IMR-90 (cell line): Measurements from ENCODE around the gene ASB17. TPM values are rescaled to one million over a fixed set of nuclear protein-coding genes. Genes with fewer than 3 reads are reported as not detected.

ENCODE experiments used
- ATAC-seq: fragments of 200-7000 bp; cut with Tn5 transposase; 2 replicates; pipeline ENCODE4 v1.9.1; 2020; ENCODE audit warnings: low read depth, mild to moderate bottlenecking, moderate library complexity
- BruUV-seq: library from RNA; stranded (reverse); fragments of 400-500 nt; replicated peaks from 2 replicates; lab custom pipeline; 2021; lab: Mats Ljungman, UMichigan
- CTCF ChIA-PET: fragments of 300-600 bp; formaldehyde crosslinking; extraction: SDS; loops from one replicate; lab custom pipeline; 2021; ENCODE audit warnings: antibody characterized with exemption; lab: Yijun Ruan, JAX
- POLR2A ChIA-PET: fragments of 300-600 bp; sonication (Branson Sonifier 250); formaldehyde crosslinking; loops from one replicate; lab custom pipeline; 2022; ENCODE audit warnings: antibody characterized with exemption; ENCODE audit not compliant: unreplicated experiment; lab: Charles Lee
- DNase-seq: peaks from one replicate; pipeline ENCODE4 v3.0.0; 2013
- H2AFZ ChIP-seq: replicated peaks from 2 replicates; pipeline ENCODE3; 2013; ENCODE audit warnings: low read length, mild to moderate bottlenecking; ENCODE audit not compliant: poor library complexity
- H2AK5ac ChIP-seq: 2 replicates; pipeline ENCODE4 v1.6.1; 2013; ENCODE audit warnings: low read depth, low read length, inconsistent platforms
- H2AK9ac ChIP-seq: replicated peaks from 2 replicates; pipeline ENCODE3; 2013; ENCODE audit warnings: mild to moderate bottlenecking, low read depth, low read length, moderate library complexity; ENCODE audit not compliant: poor library complexity
- H2BK120ac ChIP-seq: 2 replicates; pipeline ENCODE4 v1.6.1; 2013; ENCODE audit warnings: low read depth, low read length, inconsistent platforms
- H2BK15ac ChIP-seq: 3 replicates; pipeline ENCODE4 v1.6.1; 2013; ENCODE audit warnings: low read depth, low read length, inconsistent platforms
- H2BK20ac ChIP-seq: 2 replicates; pipeline ENCODE4 v1.6.1; 2013; ENCODE audit warnings: low read depth, mild to moderate bottlenecking, inconsistent platforms, low read length, moderate library complexity
- H2BK5ac ChIP-seq: 2 replicates; pipeline ENCODE4 v1.6.1; 2013; ENCODE audit warnings: mild to moderate bottlenecking, low read depth, low read length, inconsistent platforms; ENCODE audit not compliant: poor library complexity, severe bottlenecking
- H3K14ac ChIP-seq: replicated peaks from 2 replicates; pipeline ENCODE4 v1.6.1; 2013; ENCODE audit warnings: low read depth, low read length, inconsistent platforms
- H3K18ac ChIP-seq: 2 replicates; pipeline ENCODE4 v1.6.1; 2013; ENCODE audit warnings: low read depth, low read length, control low read depth
- H3K23ac ChIP-seq: 2 replicates; pipeline ENCODE4 v1.6.1; 2013; ENCODE audit warnings: low read depth, low read length, inconsistent platforms
- H3K27ac ChIP-seq: 2 replicates; pipeline ENCODE4 v1.5.1; 2013; ENCODE audit warnings: mild to moderate bottlenecking, control low read depth, low read length; ENCODE audit not compliant: insufficient read depth
- H3K27me3 ChIP-seq: 2 replicates; pipeline ENCODE4 v1.6.1; 2013; ENCODE audit warnings: low read length; ENCODE audit not compliant: control insufficient read depth, insufficient read depth
- H3K36me3 ChIP-seq: 2 replicates; pipeline ENCODE4 v1.6.1; 2013; ENCODE audit warnings: low read length, mixed read lengths; ENCODE audit not compliant: control insufficient read depth, insufficient read depth
- H3K4ac ChIP-seq: 2 replicates; pipeline ENCODE4 v1.6.1; 2013; ENCODE audit warnings: low read depth, low read length, inconsistent platforms
- H3K4me1 ChIP-seq: 2 replicates; pipeline ENCODE4 v1.6.1; 2013; ENCODE audit warnings: low read length, mixed read lengths; ENCODE audit not compliant: control insufficient read depth, insufficient read depth
- H3K4me2 ChIP-seq: 2 replicates; pipeline ENCODE4 v1.6.1; 2013; ENCODE audit warnings: low read depth, mild to moderate bottlenecking, control low read depth, low read length, moderate library complexity
- H3K4me3 ChIP-seq: 2 replicates; pipeline ENCODE4 v1.5.1; 2013; ENCODE audit warnings: low read depth, mild to moderate bottlenecking, control low read depth, low read length, moderate library complexity; ENCODE audit not compliant: insufficient read depth
- H3K56ac ChIP-seq: 2 replicates; pipeline ENCODE4 v1.6.1; 2013; ENCODE audit warnings: low read length, inconsistent platforms; ENCODE audit not compliant: insufficient read depth; ENCODE audit errors: extremely low read depth
- H3K79me1 ChIP-seq, 2 experiments: 2 replicates each; pipeline ENCODE4 v1.6.1; 2013; ENCODE audit warnings: low read length in 2 of 2, inconsistent platforms in 1 of 2, low read depth in 1 of 2
- H3K9ac ChIP-seq: 2 replicates; pipeline ENCODE4 v1.6.1; 2013; ENCODE audit warnings: low read depth, low read length, control low read depth
- H3K9me1 ChIP-seq: 2 replicates; pipeline ENCODE4 v1.6.1; 2013; ENCODE audit warnings: low read length, inconsistent platforms; ENCODE audit not compliant: insufficient read depth
- H3K9me3 ChIP-seq: 2 replicates; pipeline ENCODE4 v1.6.1; 2013; ENCODE audit warnings: low read length; ENCODE audit not compliant: control insufficient read depth, insufficient read depth
- H4K20me1 ChIP-seq: 2 replicates; pipeline ENCODE4 v1.6.1; 2013; ENCODE audit warnings: low read length, inconsistent platforms; ENCODE audit not compliant: insufficient read depth
- H4K5ac ChIP-seq: 2 replicates; pipeline ENCODE4 v1.6.1; 2013; ENCODE audit warnings: mild to moderate bottlenecking, low read depth, low read length, control low read depth
- H4K8ac ChIP-seq, 2 experiments: 2 replicates each; pipeline ENCODE4 v1.6.1; 2013; ENCODE audit warnings: low read depth in 2 of 2, low read length in 2 of 2, control low read depth in 1 of 2, inconsistent platforms in 1 of 2
- H4K91ac ChIP-seq: 2 replicates; pipeline ENCODE4 v1.6.1; 2013; ENCODE audit warnings: low read depth, low read length, inconsistent platforms; ENCODE audit not compliant: insufficient read depth
- CHD1 ChIP-seq: IDR thresholded peaks from 2 replicates; pipeline ENCODE4 v1.6.1; 2012; ENCODE audit warnings: low read depth, low read length, improper control_type of control experiment
- MAZ ChIP-seq: IDR thresholded peaks from 2 replicates; pipeline ENCODE4 v1.6.1; 2012; ENCODE audit warnings: low read depth, mild to moderate bottlenecking, low read length, improper control_type of control experiment, moderate library complexity, borderline replicate concordance
- MXI1 ChIP-seq: IDR thresholded peaks from 2 replicates; pipeline ENCODE4 v1.6.1; 2012; ENCODE audit warnings: low read depth, mild to moderate bottlenecking, low read length, moderate library complexity, borderline replicate concordance
- NFE2L2 ChIP-seq: fragments of 150-350 bp; IDR thresholded peaks from 2 replicates; pipeline ENCODE4 v1.6.1; 2016; ENCODE audit warnings: low read depth, mild to moderate bottlenecking, low read length
- RAD21 ChIP-seq: IDR thresholded peaks from 2 replicates; pipeline ENCODE4 v1.6.1; 2012; ENCODE audit warnings: low read length, improper control_type of control experiment
- RCOR1 ChIP-seq: IDR thresholded peaks from 2 replicates; pipeline ENCODE4 v1.6.1; 2012; ENCODE audit warnings: mild to moderate bottlenecking, low read length, improper control_type of control experiment; ENCODE audit not compliant: insufficient replicate concordance
- SMC3 ChIP-seq: fragments of 150-350 bp; IDR thresholded peaks from 2 replicates; pipeline ENCODE4 v1.6.1; 2016; ENCODE audit warnings: low read depth, mild to moderate bottlenecking, antibody characterized with exemption, low read length, moderate library complexity
- WGBS, 2 experiments: methylation state at CpG; one replicate each; pipeline versions ENCODE4 v1.1.5 to v1.1.7; 2013; ENCODE audit warnings: missing lambda C conversion rate in 2 of 2; ENCODE audit not compliant: insufficient read length in 1 of 2; ENCODE audit errors: extremely low coverage in 2 of 2; 5-methylcytosine and 5-hydroxymethylcytosine counted together
- dilution Hi-C: fragments of 300-500 bp; cut with HindIII; formaldehyde crosslinking; loops from one replicate; pipeline ENCODE4 v1.14.3; 2018; ENCODE audit warnings: low sequenced_read_pairs; ENCODE audit not compliant: unreplicated experiment
- in situ Hi-C: fragments of 300-500 bp; cut with MboI; formaldehyde crosslinking; loops from 3 replicates; pipeline ENCODE4 v1.14.3; 2019; ENCODE audit warnings: low sequenced_read_pairs, inconsistent platforms, mixed read lengths
- intact Hi-C: fragments of 100-400 bp; cut with micrococcal nuclease; formaldehyde crosslinking; loops from 2 replicates; pipeline ENCODE4 v1.10.0; 2022
- polyA plus RNA-seq, 3 experiments: library from polyadenylated mRNA; depleted of rRNA; stranded (reverse); fragments of >200 nt; gene quantifications; 2 replicates each; pipeline ENCODE4 v1.2.3, GENCODE V29; 2012; ENCODE audit warnings: low replicate concordance in 1 of 3
- total RNA-seq: library from RNA; depleted of rRNA; stranded (reverse); fragments of >200 nt; gene quantifications from 2 replicates; pipeline ENCODE4 v1.2.3, GENCODE V29; 2012
- TF ChIP-seq, protein P1 (sequence below): conservative IDR thresholded peaks from 2 replicates; pipeline ENCODE4 v1.5.1; 2012; ENCODE audit warnings: mild to moderate bottlenecking, low read depth, low read length, improper control_type of control experiment
- TF ChIP-seq, protein P2 (sequence below): fragments of 150-350 bp; IDR thresholded peaks from 2 replicates; pipeline ENCODE4 v1.6.1; 2017; ENCODE audit warnings: mild to moderate bottlenecking, antibody characterized with exemption, low read length, low read depth

The ASB17 gene
- total and polyA plus RNA-seq, 2 of the 4 experiments (the other 2 are of a cell fraction), result not detected

GRCh38 chr1:75916834-75917233 is 15.4 kb downstream of the ASB17 start:
- no peak overlapping the region for H2BK20ac ChIP-seq
- H4K8ac ChIP-seq, result no peak overlapping the region
- no peak overlapping the region for H3K23ac ChIP-seq
- H3K4me1 ChIP-seq, result no peaks in the 10 kb centered on the region
- H4K91ac ChIP-seq, result no peak overlapping the region
- TF ChIP-seq MXI1 (no peak), CHD1 (no peak), RCOR1 (no peak), MAZ (no peak), NFE2L2 (no peak), RAD21 (no peak), SMC3 (no peak)
- TF ChIP-seq, protein P1, sequence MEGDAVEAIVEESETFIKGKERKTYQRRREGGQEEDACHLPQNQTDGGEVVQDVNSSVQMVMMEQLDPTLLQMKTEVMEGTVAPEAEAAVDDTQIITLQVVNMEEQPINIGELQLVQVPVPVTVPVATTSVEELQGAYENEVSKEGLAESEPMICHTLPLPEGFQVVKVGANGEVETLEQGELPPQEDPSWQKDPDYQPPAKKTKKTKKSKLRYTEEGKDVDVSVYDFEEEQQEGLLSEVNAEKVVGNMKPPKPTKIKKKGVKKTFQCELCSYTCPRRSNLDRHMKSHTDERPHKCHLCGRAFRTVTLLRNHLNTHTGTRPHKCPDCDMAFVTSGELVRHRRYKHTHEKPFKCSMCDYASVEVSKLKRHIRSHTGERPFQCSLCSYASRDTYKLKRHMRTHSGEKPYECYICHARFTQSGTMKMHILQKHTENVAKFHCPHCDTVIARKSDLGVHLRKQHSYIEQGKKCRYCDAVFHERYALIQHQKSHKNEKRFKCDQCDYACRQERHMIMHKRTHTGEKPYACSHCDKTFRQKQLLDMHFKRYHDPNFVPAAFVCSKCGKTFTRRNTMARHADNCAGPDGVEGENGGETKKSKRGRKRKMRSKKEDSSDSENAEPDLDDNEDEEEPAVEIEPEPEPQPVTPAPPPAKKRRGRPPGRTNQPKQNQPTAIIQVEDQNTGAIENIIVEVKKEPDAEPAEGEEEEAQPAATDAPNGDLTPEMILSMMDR, result no peak
- TF ChIP-seq, protein P2, sequence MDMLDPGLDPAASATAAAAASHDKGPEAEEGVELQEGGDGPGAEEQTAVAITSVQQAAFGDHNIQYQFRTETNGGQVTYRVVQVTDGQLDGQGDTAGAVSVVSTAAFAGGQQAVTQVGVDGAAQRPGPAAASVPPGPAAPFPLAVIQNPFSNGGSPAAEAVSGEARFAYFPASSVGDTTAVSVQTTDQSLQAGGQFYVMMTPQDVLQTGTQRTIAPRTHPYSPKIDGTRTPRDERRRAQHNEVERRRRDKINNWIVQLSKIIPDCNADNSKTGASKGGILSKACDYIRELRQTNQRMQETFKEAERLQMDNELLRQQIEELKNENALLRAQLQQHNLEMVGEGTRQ, result no peak
- no peak overlapping the region for H3K18ac ChIP-seq
- no peak overlapping the region for H2BK15ac ChIP-seq
- H2AK5ac ChIP-seq, result no peak overlapping the region
- no peaks in the 10 kb centered on the region for H3K9me3 ChIP-seq
- H3K36me3 ChIP-seq, result no peaks in the 10 kb centered on the region
- H4K5ac ChIP-seq, result no peak overlapping the region
- H3K56ac ChIP-seq, result no peak overlapping the region
- H2AK9ac ChIP-seq, result no peak overlapping the region
- DNase-seq (no peak), ATAC-seq (no peak)
- intact Hi-C loops, result no loop called here
- H3K4ac ChIP-seq, result no peak overlapping the region
- POLR2A ChIA-PET, result no interaction called here
- no peak overlapping the region for H3K9ac ChIP-seq
- no peaks in the 10 kb centered on the region for H3K9me1 ChIP-seq
- no peaks in the 10 kb centered on the region for H4K20me1 ChIP-seq
- in situ Hi-C loops, result no loop called here
- no CpG with 5 or more reads among the region's 2 CpGs for WGBS, 2 experiments
- H3K4me2 ChIP-seq, result no peak overlapping the region
- BruUV-seq, result no TSS peak
- no peak overlapping the region for H2BK5ac ChIP-seq
- dilution Hi-C loops, result no loop called here
- H3K79me1 ChIP-seq, result no peaks in the 10 kb centered on the region
- no peaks in the 10 kb centered on the region; the same call in 1 of the 2 replicates for H3K27me3 ChIP-seq
- no peak overlapping the region for H2BK120ac ChIP-seq
- CTCF ChIA-PET, result interaction anchor here (0.5 kb wide), 1 partner anchor 118 kb away, joined by 3 read pairs; no protein-coding TSS in a partner anchor
- H3K4me3 ChIP-seq, result no peak overlapping the region
- H3K14ac ChIP-seq, result no peak overlapping the region
- H2AFZ ChIP-seq, result no peak overlapping the region
- H3K27ac ChIP-seq, result no peak overlapping the region
